ENCODE data around the gene RASSF7.
A peak's percentile ranks its signal among the peaks of the same experiment; 100 is the strongest.

- TF ChIP-seq, protein P1, sequence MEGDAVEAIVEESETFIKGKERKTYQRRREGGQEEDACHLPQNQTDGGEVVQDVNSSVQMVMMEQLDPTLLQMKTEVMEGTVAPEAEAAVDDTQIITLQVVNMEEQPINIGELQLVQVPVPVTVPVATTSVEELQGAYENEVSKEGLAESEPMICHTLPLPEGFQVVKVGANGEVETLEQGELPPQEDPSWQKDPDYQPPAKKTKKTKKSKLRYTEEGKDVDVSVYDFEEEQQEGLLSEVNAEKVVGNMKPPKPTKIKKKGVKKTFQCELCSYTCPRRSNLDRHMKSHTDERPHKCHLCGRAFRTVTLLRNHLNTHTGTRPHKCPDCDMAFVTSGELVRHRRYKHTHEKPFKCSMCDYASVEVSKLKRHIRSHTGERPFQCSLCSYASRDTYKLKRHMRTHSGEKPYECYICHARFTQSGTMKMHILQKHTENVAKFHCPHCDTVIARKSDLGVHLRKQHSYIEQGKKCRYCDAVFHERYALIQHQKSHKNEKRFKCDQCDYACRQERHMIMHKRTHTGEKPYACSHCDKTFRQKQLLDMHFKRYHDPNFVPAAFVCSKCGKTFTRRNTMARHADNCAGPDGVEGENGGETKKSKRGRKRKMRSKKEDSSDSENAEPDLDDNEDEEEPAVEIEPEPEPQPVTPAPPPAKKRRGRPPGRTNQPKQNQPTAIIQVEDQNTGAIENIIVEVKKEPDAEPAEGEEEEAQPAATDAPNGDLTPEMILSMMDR (IDR thresholded peaks at IDR 0.05 in 4 of 5, conservative IDR thresholded peaks at IDR 0.05 in 1 of 5) = no peak
- TF ChIP-seq POLR2A (IDR thresholded peaks at IDR 0.05) = peak; percentile 89 to 94
Observed at GRCh38 chr11:575996-576768, 15.4 kb downstream of the RASSF7 start, which contains the start of gene PHRF1.
